Mesenchymal stem cell (in vitro differentiated cells and primary cell): ENCODE measurements around the gene PSME1.

Experiments
- DNase-seq: peaks from one replicate; pipeline ENCODE4 v3.0.0-alpha.2; 2013
- H2AFZ ChIP-seq: one replicate; pipeline ENCODE4 v1.6.1; 2013; ENCODE audit warnings: low read depth, mild to moderate bottlenecking, control low read depth, inconsistent platforms, low read length, moderate library complexity
- H2AK5ac ChIP-seq: 2 replicates; pipeline ENCODE4 v1.6.1; 2013; ENCODE audit warnings: low read length, moderate library complexity, mild to moderate bottlenecking, inconsistent platforms; ENCODE audit not compliant: severe bottlenecking
- H2BK120ac ChIP-seq: one replicate; pipeline ENCODE4 v1.6.1; 2013; ENCODE audit warnings: low read depth, mild to moderate bottlenecking, inconsistent platforms, low read length, moderate library complexity
- H2BK12ac ChIP-seq, 2 experiments: one replicate each; pipeline ENCODE4 v1.6.1; 2013; ENCODE audit warnings: inconsistent platforms in 2 of 2, low read length in 2 of 2, mild to moderate bottlenecking in 2 of 2, moderate library complexity in 2 of 2, control low read depth in 1 of 2
- H2BK15ac ChIP-seq: one replicate; pipeline ENCODE4 v1.6.1; 2013; ENCODE audit warnings: mild to moderate bottlenecking, low read depth, inconsistent platforms; ENCODE audit not compliant: poor library complexity, severe bottlenecking
- H2BK5ac ChIP-seq: 2 replicates; pipeline ENCODE4 v1.6.1; 2013; ENCODE audit warnings: low read depth, mild to moderate bottlenecking, low read length, control low read depth, inconsistent platforms; ENCODE audit not compliant: poor library complexity, severe bottlenecking
- H3K14ac ChIP-seq, 2 experiments: one replicate each; pipeline ENCODE4 v1.6.1; 2013; ENCODE audit warnings: inconsistent platforms in 2 of 2, low read length in 2 of 2, control low read depth in 1 of 2, mild to moderate bottlenecking in 1 of 2, moderate library complexity in 1 of 2
- H3K18ac ChIP-seq, 2 experiments: one replicate each; pipeline ENCODE4 v1.6.1; 2013; ENCODE audit warnings: inconsistent platforms in 2 of 2, low read length in 2 of 2, control low read depth in 1 of 2, low read depth in 1 of 2, mild to moderate bottlenecking in 1 of 2
- H3K23ac ChIP-seq, 2 experiments: one replicate each; pipeline ENCODE4 v1.6.1; 2013; ENCODE audit warnings: inconsistent platforms in 2 of 2, low read length in 2 of 2, mild to moderate bottlenecking in 2 of 2, moderate library complexity in 2 of 2, control low read depth in 1 of 2
- H3K27ac ChIP-seq: 2 replicates; pipeline ENCODE4 v1.5.1; 2013; ENCODE audit warnings: mild to moderate bottlenecking, moderate library complexity, low read length, control low read depth, inconsistent platforms; ENCODE audit not compliant: poor library complexity, severe bottlenecking
- H3K27me3 ChIP-seq, 2 experiments: 2 replicates each; pipeline versions ENCODE4 v1.6.1 to v1.7.0; 2013; ENCODE audit warnings: low read length in 2 of 2, mild to moderate bottlenecking in 2 of 2, moderate library complexity in 2 of 2, control low read depth in 1 of 2, inconsistent platforms in 1 of 2; ENCODE audit not compliant: control insufficient read depth in 1 of 2, insufficient read depth in 1 of 2
- H3K36me3 ChIP-seq, 2 experiments: 2 replicates each; pipeline versions ENCODE4 v1.6.1 to v1.7.0; 2013; ENCODE audit warnings: low read length in 2 of 2, control low read depth in 1 of 2, inconsistent platforms in 1 of 2, low read depth in 1 of 2, mild to moderate bottlenecking in 1 of 2; ENCODE audit not compliant: insufficient read depth in 2 of 2, control insufficient read depth in 1 of 2
- H3K4ac ChIP-seq, 2 experiments: one replicate each; pipeline ENCODE4 v1.6.1; 2013; ENCODE audit warnings: inconsistent platforms in 2 of 2, low read length in 2 of 2, mild to moderate bottlenecking in 2 of 2, moderate library complexity in 2 of 2, control low read depth in 1 of 2, low read depth in 1 of 2
- H3K4me1 ChIP-seq: 2 replicates; pipeline ENCODE4 v1.6.1; 2013; ENCODE audit warnings: low read depth, low read length, control low read depth; ENCODE audit not compliant: control insufficient read depth, insufficient read depth
- H3K4me2 ChIP-seq: 2 replicates; pipeline ENCODE4 v1.6.1; 2013; ENCODE audit warnings: low read length, mild to moderate bottlenecking, inconsistent platforms; ENCODE audit not compliant: poor library complexity, severe bottlenecking
- H3K4me3 ChIP-seq, 2 experiments: 2 replicates each; pipeline versions ENCODE4 v1.5.1 to v1.7.0; 2013; ENCODE audit warnings: low read length in 2 of 2, mild to moderate bottlenecking in 2 of 2, control low read depth in 1 of 2, low read depth in 1 of 2; ENCODE audit not compliant: insufficient read depth in 1 of 2
- H3K79me1 ChIP-seq: replicated peaks from 2 replicates; pipeline ENCODE4 v1.6.1; 2013; ENCODE audit warnings: mild to moderate bottlenecking, control low read depth, low read length, inconsistent platforms; ENCODE audit not compliant: poor library complexity, severe bottlenecking
- H3K9ac ChIP-seq: 2 replicates; pipeline ENCODE4 v1.7.0; 2013; ENCODE audit warnings: mild to moderate bottlenecking, low read length, moderate library complexity
- H3K9me3 ChIP-seq: 2 replicates; pipeline ENCODE4 v1.7.0; 2013; ENCODE audit warnings: mild to moderate bottlenecking, low read length; ENCODE audit not compliant: control insufficient read depth
- H4K8ac ChIP-seq: one replicate; pipeline ENCODE4 v1.6.1; 2013; ENCODE audit warnings: inconsistent platforms, mild to moderate bottlenecking, low read length, moderate library complexity
- H4K91ac ChIP-seq: one replicate; pipeline ENCODE4 v1.6.1; 2013; ENCODE audit warnings: mild to moderate bottlenecking, low read length, inconsistent platforms
- WGBS: methylation state at CpG from one replicate; pipeline ENCODE4 v1.1.7; 2013; ENCODE audit warnings: mixed read lengths; 5-methylcytosine and 5-hydroxymethylcytosine counted together

PSME1 gene

DNA sequence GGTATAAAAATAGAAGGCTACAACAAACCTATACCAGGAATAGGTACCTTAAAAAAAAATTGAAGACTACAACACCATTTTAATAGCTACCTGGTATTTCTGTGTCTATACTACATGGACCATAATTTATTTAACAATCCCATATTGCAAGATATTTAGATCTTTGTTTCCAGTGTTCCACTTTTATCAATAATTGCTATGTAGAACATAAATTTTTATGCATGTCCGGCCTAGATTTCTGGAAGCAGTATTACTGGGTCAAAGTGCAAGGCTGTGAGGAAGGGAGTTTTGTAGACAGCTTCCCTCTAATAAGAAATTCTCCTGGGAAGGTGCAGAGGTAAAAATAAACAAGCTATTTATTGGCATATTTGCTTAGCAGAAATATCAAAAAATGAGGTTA lies 25.5 kb upstream of the PSME1 start:
- Histone ChIP-seq H4K91ac (no peak overlapping the region), H2BK12ac (no peak overlapping the region), H2BK120ac (no peak overlapping the region), H2BK15ac (no peak overlapping the region), H3K14ac (no peak overlapping the region), H3K36me3 (no peaks in the 10 kb centered on the region), H3K27me3 (no peaks in the 10 kb centered on the region), H3K9ac (no peak overlapping the region), H3K18ac (no peak overlapping the region), H2AK5ac (no peak overlapping the region), H2BK5ac (no peak overlapping the region), H3K27ac (no peak overlapping the region), H3K4me2 (no peak overlapping the region), H3K9me3 (no peaks in the 10 kb centered on the region), H3K23ac (no peak overlapping the region), H3K4ac (no peak overlapping the region), H3K4me3 (no peak overlapping the region), H3K4me1 (peaks cover 2% of the 10 kb centered on the region), H2AFZ (no peak overlapping the region), H4K8ac (no peak overlapping the region), H3K79me1 (peaks cover 3% of the 10 kb centered on the region)
- 86% methylated on average over 1 of the region's 1 CpG for WGBS
- DNase-seq = no peak

DNA sequence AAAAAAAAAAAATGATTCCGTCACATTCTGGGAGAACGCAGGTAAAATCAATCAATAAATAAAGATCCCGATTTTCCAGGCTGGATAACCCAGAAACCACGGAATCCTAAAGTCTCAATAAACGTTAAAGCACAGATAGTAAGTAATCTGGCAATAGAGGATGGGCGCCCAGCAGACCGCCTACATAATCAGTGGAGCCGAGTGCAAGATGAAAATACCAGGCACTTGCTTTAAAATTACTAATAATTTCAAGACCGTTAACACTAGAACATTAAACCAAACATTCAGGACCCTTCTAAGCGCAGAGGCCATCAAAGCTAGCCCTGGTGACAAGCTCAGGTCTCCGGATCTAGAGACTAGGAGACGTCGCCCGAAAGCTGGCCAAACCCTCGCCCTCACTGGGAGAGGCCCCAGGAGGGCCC lies 22.6 kb upstream of the PSME1 start:
- H3K4me3 ChIP-seq = peak overlapping the region; percentile 72 to 91
- WGBS = 19% methylated on average over 15 of the region's 15 CpGs
- peak overlapping the region; percentile 59 for H2BK5ac ChIP-seq
- peak overlapping the region in 1 of 2 experiments; percentile 16 for H3K23ac ChIP-seq
- H2BK120ac ChIP-seq = peak overlapping the region; percentile 61
- peak overlapping the region; percentile 83 for H3K4me2 ChIP-seq
- H3K79me1 ChIP-seq = peaks cover 24% of the 10 kb centered on the region
- peak overlapping the region; percentile 80 to 98 for H3K18ac ChIP-seq
- H2BK15ac ChIP-seq = no peak overlapping the region
- H3K27ac ChIP-seq = peak overlapping the region; percentile 98
- H3K4ac ChIP-seq = peak overlapping the region; percentile 85 to 95
- H3K36me3 ChIP-seq = peaks cover 12 to 16% of the 10 kb centered on the region in 2 experiments
- no peak for DNase-seq
- H2AFZ ChIP-seq = no peak overlapping the region
- peak overlapping the region; percentile 49 for H2AK5ac ChIP-seq
- H3K4me1 ChIP-seq = peaks cover 7% of the 10 kb centered on the region
- H3K14ac ChIP-seq = no peak overlapping the region
- no peaks in the 10 kb centered on the region for H3K27me3 ChIP-seq
- peak overlapping the region; percentile 97 for H3K9ac ChIP-seq
- peak overlapping the region; percentile 97 for H4K91ac ChIP-seq
- peak overlapping the region; percentile 40 to 59 for H2BK12ac ChIP-seq
- H4K8ac ChIP-seq = peak overlapping the region; percentile 96
- H3K9me3 ChIP-seq = no peaks in the 10 kb centered on the region

DNA sequence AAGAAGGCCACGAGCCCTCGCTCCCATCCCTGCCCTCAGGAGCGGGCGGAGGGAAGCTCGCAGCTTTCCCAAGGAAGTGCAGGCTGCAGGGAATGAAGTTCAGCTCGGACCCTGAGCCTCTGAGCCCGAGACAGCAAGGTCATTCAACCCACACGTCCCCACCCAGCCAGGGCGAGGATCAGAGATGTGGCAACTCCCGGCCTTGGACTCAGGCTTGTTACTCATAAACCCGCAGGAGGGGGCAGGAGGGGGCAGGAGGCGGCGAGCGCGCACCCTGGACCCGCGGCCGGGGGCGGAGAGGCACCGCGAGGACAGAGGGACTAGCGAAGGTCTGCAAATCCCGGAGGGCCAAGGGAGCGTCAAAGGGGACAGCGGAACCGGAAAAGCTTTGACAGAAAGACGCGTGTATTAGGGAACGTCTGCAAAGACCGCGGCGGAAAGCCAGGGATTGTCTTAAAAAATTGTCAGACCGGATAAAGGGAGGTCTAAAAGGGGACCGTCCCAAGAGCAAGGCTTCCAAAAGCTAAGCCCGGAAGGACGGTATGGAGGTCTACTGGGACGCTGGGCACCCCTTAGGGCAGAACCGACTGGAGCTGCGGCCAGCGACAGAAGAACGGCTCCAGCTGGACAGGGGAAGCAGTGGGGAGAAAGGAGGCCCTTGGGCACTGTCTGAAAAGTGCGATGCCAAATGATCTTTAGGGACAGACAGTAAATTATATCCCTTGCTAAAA lies 22.0 kb upstream of the PSME1 start:
- peak overlapping the region; percentile 49 for H2AK5ac ChIP-seq
- under 1% methylated on average over 42 of the region's 42 CpGs for WGBS
- peak overlapping the region in 1 of 2 experiments; percentile 71 for H3K14ac ChIP-seq
- H2BK5ac ChIP-seq = peak overlapping the region; percentile 71
- DNase-seq = peak; percentile 96
- H3K79me1 ChIP-seq = peaks cover 26% of the 10 kb centered on the region
- peak overlapping the region; percentile 85 for H2AFZ ChIP-seq
- H3K9ac ChIP-seq = peak overlapping the region; percentile 97
- H3K27me3 ChIP-seq = no peaks in the 10 kb centered on the region
- H3K23ac ChIP-seq = peak overlapping the region in 1 of 2 experiments; percentile 16
- H3K36me3 ChIP-seq = peaks cover 17 to 22% of the 10 kb centered on the region in 2 experiments
- peak overlapping the region; percentile 85 to 95 for H3K4ac ChIP-seq
- H3K4me3 ChIP-seq = peak overlapping the region; percentile 72 to 91
- peak overlapping the region; percentile 98 for H3K27ac ChIP-seq
- H2BK120ac ChIP-seq = peak overlapping the region; percentile 93
- H4K8ac ChIP-seq = peak overlapping the region; percentile 96
- H2BK15ac ChIP-seq = peak overlapping the region; percentile 97
- H3K4me1 ChIP-seq = peaks cover 7% of the 10 kb centered on the region
- H2BK12ac ChIP-seq = peak overlapping the region; percentile 59 to 99
- H3K9me3 ChIP-seq = no peaks in the 10 kb centered on the region
- H3K18ac ChIP-seq = peak overlapping the region; percentile 80 to 98
- H3K4me2 ChIP-seq = peak overlapping the region; percentile 83
- H4K91ac ChIP-seq = peak overlapping the region; percentile 98
